Ascending aorta (tissue), 2 donors: ENCODE data around the gene IGFL1. TPM values are rescaled to one million over a fixed set of nuclear protein-coding genes. Genes with fewer than 3 reads are reported as not detected.
"Not testable (repeated sequence)": the region's sequence is repeated elsewhere in the genome, so short reads cannot be mapped to it uniquely, and the experiment has no call there.

Experiments used
- DNase-seq, 2 donors: peaks; one replicate each; pipeline ENCODE4 v3.0.0-alpha.2; 2019; ENCODE audit warnings: low spot score in 2 of 2
- H3K27ac ChIP-seq, 2 donors: fragments of 200-600 bp; sonication (generic); one replicate each; pipeline ENCODE4 v1.5.1; 2016 to 2017; ENCODE audit warnings: mild to moderate bottlenecking in 1 of 2
- H3K27me3 ChIP-seq: fragments of 200-600 bp; sonication (generic); one replicate; pipeline ENCODE4 v1.5.1; 2017
- H3K36me3 ChIP-seq, 2 donors: fragments of 200-600 bp; sonication (generic); one replicate each; pipeline ENCODE4 v1.5.1; 2016
- H3K4me1 ChIP-seq, 2 donors: fragments of 200-600 bp; sonication (generic); one replicate each; pipeline ENCODE4 v1.5.1; 2016 to 2017; ENCODE audit warnings: mild to moderate bottlenecking in 1 of 2
- H3K4me3 ChIP-seq, 2 donors: fragments of 200-600 bp; sonication (generic); one replicate each; pipeline ENCODE4 v1.5.1; 2016 to 2017; ENCODE audit warnings: mild to moderate bottlenecking in 1 of 2
- H3K9me3 ChIP-seq, 2 donors: fragments of 200-600 bp; sonication (generic); one replicate each; pipeline ENCODE4 v1.5.1; 2016
- intact Hi-C: fragments of 100-400 bp; cut with DNase I; formaldehyde crosslinking; loops from one replicate; pipeline ENCODE4 v1.15.1; 2023
- total RNA-seq: library from RNA; depleted of rRNA; stranded (reverse); fragments of >200 nt; gene quantifications from one replicate; pipeline ENCODE4 v1.1.0, GENCODE V29; 2016
- TF ChIP-seq, protein P1 (sequence below), 3 experiments: fragments of 200-600 bp in 2 of 3; fragments of 450-650 bp in 1 of 3; sonication (generic) in 2 of 3; IDR thresholded peaks; one replicate each; pipeline ENCODE4 v1.5.1; 2016 to 2019; ENCODE audit warnings: antibody characterized with exemption in 3 of 3, mild to moderate bottlenecking in 1 of 3, moderate library complexity in 1 of 3

Gene IGFL1
- total RNA-seq, 1 donor from 2014 or later: not detected

DNA sequence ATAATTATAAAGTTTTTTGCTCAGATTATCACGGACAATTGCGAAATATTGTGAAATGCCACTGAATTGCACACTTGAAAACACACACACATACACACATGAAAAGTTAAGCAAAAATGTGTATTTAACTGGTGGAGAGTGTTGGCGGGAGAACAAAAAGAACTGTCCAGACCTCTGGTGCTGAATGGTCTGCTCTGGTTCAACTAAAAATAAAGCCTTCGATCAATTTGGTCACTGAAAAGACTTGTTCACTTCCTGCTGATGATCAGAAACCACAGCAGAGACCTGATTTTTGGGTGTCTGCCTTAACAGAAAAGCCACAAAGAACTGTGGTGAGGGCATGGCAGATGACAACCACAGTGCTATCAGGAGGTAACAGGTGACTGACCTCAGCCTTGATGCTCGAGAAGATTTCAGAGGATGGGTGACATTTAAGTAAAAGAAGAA is 4.0 kb upstream of the IGFL1 start:
- TF ChIP-seq, protein P1, sequence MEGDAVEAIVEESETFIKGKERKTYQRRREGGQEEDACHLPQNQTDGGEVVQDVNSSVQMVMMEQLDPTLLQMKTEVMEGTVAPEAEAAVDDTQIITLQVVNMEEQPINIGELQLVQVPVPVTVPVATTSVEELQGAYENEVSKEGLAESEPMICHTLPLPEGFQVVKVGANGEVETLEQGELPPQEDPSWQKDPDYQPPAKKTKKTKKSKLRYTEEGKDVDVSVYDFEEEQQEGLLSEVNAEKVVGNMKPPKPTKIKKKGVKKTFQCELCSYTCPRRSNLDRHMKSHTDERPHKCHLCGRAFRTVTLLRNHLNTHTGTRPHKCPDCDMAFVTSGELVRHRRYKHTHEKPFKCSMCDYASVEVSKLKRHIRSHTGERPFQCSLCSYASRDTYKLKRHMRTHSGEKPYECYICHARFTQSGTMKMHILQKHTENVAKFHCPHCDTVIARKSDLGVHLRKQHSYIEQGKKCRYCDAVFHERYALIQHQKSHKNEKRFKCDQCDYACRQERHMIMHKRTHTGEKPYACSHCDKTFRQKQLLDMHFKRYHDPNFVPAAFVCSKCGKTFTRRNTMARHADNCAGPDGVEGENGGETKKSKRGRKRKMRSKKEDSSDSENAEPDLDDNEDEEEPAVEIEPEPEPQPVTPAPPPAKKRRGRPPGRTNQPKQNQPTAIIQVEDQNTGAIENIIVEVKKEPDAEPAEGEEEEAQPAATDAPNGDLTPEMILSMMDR (IDR thresholded peaks at IDR 0.05): no peak
- Histone ChIP-seq H3K4me1 (peaks cover 0 to 10% of the 10 kb centered on the region in 2 donors), H3K27ac (no peak overlapping the region)

DNA sequence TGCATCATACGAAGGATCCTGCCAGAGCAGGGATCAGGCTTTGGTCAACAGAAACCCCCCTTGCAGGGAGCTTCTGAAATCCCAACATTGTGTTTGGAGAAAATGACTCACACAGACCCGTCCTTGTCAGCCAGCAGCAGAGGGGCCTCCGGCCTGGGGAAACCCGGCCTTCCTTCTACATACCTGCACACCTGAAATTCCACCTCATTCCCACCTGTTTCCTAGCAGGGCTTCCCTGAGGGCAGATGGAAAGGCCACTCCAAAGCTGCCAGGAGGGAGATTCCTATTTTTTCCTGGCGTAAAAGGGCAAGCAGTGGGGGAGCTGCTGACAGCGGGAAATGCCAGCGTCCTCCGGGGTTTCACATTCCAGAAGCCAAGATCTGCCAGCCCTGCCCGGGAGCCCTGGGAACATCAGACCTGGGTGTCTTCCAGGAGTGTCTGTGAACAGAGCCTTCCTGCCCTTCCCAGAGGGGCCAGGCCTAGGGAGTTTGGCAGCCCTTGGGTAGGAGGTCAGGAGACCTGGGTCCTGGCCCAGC is 3.0 kb upstream of the IGFL1 start:
- Histone ChIP-seq H3K27me3 (no peaks in the 10 kb centered on the region), H3K36me3 (no peaks in the 10 kb centered on the region), H3K4me1 (peaks cover 0 to 8% of the 10 kb centered on the region in 2 donors), H3K27ac (no peak overlapping the region), H3K4me3 (no peak overlapping the region), H3K9me3 (no peaks in the 10 kb centered on the region)
- intact Hi-C loops: no loop called here
- DNase-seq: no peak
- TF ChIP-seq, protein P1 (IDR thresholded peaks at IDR 0.05): no peak

More for the DNA sequence above, 4.0 kb upstream of the IGFL1 start:
- Histone ChIP-seq H3K27me3 (no peaks in the 10 kb centered on the region), H3K36me3 (no peaks in the 10 kb centered on the region), H3K4me3 (no peak overlapping the region), H3K9me3 (no peaks in the 10 kb centered on the region)
- no peak for DNase-seq
- intact Hi-C loops: no loop called here

DNA sequence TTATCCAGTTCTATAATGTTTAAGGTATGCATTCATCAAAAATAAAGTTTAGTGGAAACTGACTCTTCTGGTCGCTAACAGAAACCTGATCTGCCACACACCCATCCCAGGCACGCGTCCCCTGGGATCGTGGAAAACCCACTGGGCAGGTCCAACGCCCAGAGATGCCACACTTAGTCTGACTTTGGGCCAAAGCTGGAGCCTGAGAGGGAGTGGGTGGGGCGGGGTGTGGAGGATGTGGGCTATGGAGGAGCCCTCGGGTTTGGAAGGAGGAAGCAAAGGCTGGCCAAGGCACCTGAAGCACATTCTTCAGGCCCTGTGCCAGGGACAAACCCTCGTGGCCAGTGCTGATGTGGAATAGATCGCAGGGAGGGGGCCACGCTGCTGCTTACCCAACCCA is 2.5 kb downstream of the IGFL1 start:
- Histone ChIP-seq H3K27me3 (no peaks in the 10 kb centered on the region), H3K4me3 (no peak overlapping the region), H3K27ac (no peak overlapping the region), H3K9me3 (no peaks in the 10 kb centered on the region), H3K4me1 (no peaks in the 10 kb centered on the region), H3K36me3 (no peaks in the 10 kb centered on the region)
- DNase-seq: no peak
- intact Hi-C loops: no loop called here
- TF ChIP-seq, protein P1 (IDR thresholded peaks at IDR 0.05): no peak

DNA sequence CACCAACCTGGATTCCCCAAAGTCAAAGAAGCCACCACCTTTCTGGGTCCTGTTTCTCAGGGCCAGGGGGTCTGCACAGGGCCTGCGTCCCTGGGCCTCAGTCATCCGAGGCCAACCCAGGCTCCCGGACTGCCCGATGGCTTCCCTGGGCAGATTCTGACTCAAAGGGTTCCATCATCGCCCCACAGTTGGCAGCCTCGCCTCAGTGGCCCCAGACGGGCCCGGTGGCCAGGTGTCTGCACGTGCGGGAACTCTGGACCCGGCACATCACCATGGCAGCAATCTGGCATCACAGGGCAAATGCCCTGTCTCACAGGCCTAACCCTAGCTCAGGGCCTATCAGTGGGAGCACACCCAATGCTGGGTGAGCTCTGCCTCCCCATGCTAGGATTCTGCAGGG is 2.9 kb downstream of the IGFL1 start:
- intact Hi-C loops: no loop called here
- H3K9me3 ChIP-seq: no peaks in the 10 kb centered on the region

GRCh38 chr19:46232938-46233621 is 3.5 kb downstream of the IGFL1 start:
- TF ChIP-seq, protein P1 (IDR thresholded peaks at IDR 0.05): no peak
- Histone ChIP-seq H3K9me3 (no peaks in the 10 kb centered on the region), H3K36me3 (no peaks in the 10 kb centered on the region), H3K27ac (no peak overlapping the region), H3K4me1 (no peaks in the 10 kb centered on the region), H3K4me3 (no peak overlapping the region), H3K27me3 (no peaks in the 10 kb centered on the region)
- intact Hi-C loops: no loop called here
- DNase-seq: no peak

More for the DNA sequence above, 2.9 kb downstream of the IGFL1 start:
- Histone ChIP-seq H3K4me3 (no peak overlapping the region), H3K4me1 (no peaks in the 10 kb centered on the region), H3K27ac (no peak overlapping the region), H3K36me3 (no peaks in the 10 kb centered on the region), H3K27me3 (no peaks in the 10 kb centered on the region)
- TF ChIP-seq, protein P1 (IDR thresholded peaks at IDR 0.05): no peak
- DNase-seq: no peak

DNA sequence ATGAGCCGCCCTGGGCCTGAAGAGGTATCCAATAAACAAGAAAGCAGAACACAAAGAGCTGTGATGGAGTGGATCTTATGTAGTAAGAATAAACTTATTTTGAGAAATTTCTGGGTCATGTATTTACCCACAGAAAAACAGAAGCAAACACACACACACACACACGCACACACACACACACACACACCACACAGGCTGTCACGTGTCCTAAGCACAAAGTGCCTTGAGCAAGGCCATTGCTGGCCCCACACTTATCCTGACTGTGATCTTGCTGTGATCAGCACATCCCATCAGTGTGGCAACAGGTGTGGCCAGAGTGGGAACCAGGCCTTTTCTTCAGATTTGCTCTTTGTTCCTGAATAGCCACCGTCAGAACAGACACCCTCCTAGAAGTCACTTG is 4.3 kb downstream of the IGFL1 start:
- intact Hi-C loops, H3K4me3 ChIP-seq, H3K9me3 ChIP-seq, H3K36me3 ChIP-seq, DNase-seq, H3K4me1 ChIP-seq, H3K27ac ChIP-seq, H3K27me3 ChIP-seq: not testable (repeated sequence)

- intact Hi-C loops: not testable (repeated sequence)
Observed at GRCh38 chr19:46238141-46238540, 8.6 kb downstream of the IGFL1 start.

More at GRCh38 chr19:46238141-46238540, 8.6 kb downstream of the IGFL1 start:
- H3K27me3 ChIP-seq, H3K27ac ChIP-seq, H3K9me3 ChIP-seq, DNase-seq, H3K4me3 ChIP-seq, H3K4me1 ChIP-seq, H3K36me3 ChIP-seq: not testable (repeated sequence)
